GM10248 (cell line): ENCODE data around the gene SLC25A13.

Experiments used
- CTCF ChIA-PET: fragments of 300-600 bp; sonication (Branson Sonifier 250); formaldehyde crosslinking; extraction: SDS; loops from one replicate; lab custom pipeline; 2021; ENCODE audit warnings: antibody characterized with exemption; lab: Yijun Ruan, JAX
- POLR2A ChIA-PET: fragments of 350-650 bp; sonication (Branson Sonifier 250); formaldehyde crosslinking; extraction: SDS; loops from one replicate; lab custom pipeline; 2020; ENCODE audit warnings: antibody characterized with exemption; lab: Yijun Ruan, JAX
- DNase-seq: peaks from one replicate; pipeline ENCODE4 v3.0.0; 2012; ENCODE audit errors: extremely low spot score
- CTCF ChIP-seq: IDR thresholded peaks from 2 replicates; pipeline ENCODE4 v1.5.1; 2012; ENCODE audit warnings: mild to moderate bottlenecking, low read depth; ENCODE audit errors: extremely low read depth, missing control alignments, control extremely low read depth

Gene SLC25A13

DNA sequence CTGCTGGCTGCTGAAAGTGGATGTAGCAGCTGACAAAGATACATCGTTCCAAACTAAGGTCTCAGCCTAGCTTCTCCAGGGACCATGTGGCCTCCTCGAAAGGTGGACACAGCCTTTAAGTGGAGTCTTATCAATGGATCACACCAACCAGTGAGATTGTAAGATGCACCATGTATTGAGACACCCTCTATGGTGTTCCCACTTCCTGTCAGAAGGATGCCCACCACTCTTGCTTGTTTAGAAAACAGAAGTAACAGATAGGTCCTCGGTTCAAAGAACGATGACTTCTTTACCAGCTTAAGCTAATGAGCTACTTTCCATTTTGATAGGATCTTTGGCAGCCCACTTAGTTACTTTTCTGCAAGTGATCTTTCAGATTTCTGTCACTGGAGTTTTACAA, 34.3 kb downstream of the SLC25A13 start:
- POLR2A ChIA-PET, result no interaction called here
- no peak for DNase-seq
- no peak for TF ChIP-seq CTCF
- CTCF ChIA-PET, result interaction anchor here (1.1 to 1.3 kb wide), 3 partner anchors 12 to 27 kb away, joined by 3 read pairs; no protein-coding TSS in a partner anchor

DNA sequence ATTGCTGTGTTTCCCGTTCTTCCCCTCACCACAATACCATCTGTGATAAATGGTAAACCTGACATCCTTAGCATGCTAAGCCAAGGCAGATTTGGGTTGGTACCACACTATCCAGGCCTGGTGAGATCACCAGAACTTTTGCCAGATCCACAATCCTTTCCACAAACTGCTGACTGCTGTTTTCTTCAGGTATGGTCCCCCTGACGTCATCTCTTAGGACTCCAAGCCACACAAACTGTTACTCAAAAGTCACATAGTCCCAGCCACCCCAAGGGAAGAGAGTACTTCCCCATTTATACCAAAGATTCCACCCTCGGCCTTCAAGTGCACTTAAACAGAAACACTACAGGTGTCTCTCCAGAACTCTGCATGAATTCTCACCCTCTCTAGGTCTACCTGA, 34.8 kb downstream of the SLC25A13 start:
- ChIA-PET CTCF (interaction anchor here (1.1 to 1.6 kb wide), 4 partner anchors 13 to 66 kb away, joined by 3 read pairs; no protein-coding TSS in a partner anchor), POLR2A (no interaction called here)
- no peak for TF ChIP-seq CTCF
- DNase-seq, result peak; percentile 39

DNA sequence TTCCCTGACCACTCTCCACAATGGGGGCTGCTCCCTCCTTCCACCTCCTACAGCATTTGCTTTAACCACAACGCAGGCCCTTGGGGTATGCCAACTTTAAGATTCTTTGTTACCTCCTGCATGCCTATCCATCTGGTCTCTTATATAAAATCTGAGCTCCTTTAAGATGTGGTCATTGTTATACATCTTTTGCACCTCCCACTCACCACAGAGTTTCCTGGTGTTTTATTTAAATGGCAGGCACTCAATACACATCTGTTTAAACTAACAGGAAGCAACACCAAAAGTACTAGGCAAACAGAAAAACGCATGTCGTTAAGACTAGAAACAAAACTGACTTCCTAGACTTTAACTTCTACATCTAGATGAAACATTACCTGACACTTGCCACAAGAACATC, 36.3 kb downstream of the SLC25A13 start:
- peak; percentile 39 for DNase-seq
- ChIA-PET POLR2A (no interaction called here), CTCF (interaction anchor here (1.3 to 1.6 kb wide), 3 partner anchors 11 to 64 kb away, joined by 3 to 5 read pairs (median 4); no protein-coding TSS in a partner anchor)
- TF ChIP-seq CTCF, result no peak

DNA sequence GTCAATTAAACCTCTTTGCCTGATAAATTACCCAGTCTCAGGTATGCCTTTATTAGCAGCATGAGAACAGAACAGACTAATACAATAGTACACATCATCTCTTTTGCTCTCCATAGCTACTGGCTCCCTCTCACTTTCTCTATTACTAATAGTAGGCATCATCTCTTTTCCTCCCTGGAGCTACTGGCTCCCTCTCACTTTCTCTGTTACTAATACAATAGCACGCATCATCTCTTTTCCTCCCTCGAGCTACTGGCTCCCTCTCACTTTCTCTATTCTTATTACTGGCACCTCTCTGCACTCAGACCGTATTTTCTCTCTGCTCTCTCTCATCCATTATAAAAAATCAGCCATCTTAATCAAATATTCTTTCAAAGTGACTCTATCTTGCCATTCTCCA, 37.1 kb downstream of the SLC25A13 start:
- ChIA-PET CTCF (interaction anchor here (0.8 to 1.4 kb wide), 3 partner anchors 12 to 23 kb away, joined by 3 to 5 read pairs (median 4); no protein-coding TSS in a partner anchor), POLR2A (no interaction called here)
- TF ChIP-seq CTCF, result no peak
- DNase-seq, result peak; percentile 18

DNA sequence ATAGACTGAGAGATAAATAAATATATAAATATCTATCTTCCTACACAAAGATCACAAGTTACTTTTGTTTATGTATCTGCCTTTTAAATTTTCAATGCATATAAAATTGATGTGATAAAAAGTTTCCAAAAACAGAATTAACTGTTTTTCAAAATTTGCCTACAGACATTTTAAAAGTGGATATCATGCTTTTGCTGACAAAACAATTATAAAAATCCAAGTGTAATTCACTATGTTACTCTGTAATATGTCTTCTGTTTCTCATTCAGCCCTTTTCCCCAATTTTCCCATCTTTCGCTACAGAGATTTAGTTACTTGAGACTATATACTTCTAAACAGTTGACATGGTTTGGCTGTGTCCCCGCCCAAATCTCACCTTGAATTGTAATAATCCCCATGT, 37.7 kb downstream of the SLC25A13 start:
- TF ChIP-seq CTCF, result no peak
- DNase-seq, result no peak
- ChIA-PET POLR2A (no interaction called here), CTCF (interaction anchor here (0.8 to 1.4 kb wide), 2 partner anchors 12 to 24 kb away, joined by 3 to 5 read pairs; no protein-coding TSS in a partner anchor)

GRCh38 chr7:96282835-96283234, 39.1 kb downstream of the SLC25A13 start:
- CTCF ChIA-PET, result no interaction called here
- DNase-seq, result no peak
- POLR2A ChIA-PET, result no interaction called here
- TF ChIP-seq CTCF, result no peak
